HFF-Myc (cell line): Measurements from ENCODE around the gene FRY.
A peak's percentile ranks its signal among the peaks of the same experiment; 100 is the strongest.

ENCODE experiments used
- DNase-seq: peaks from one replicate; pipeline ENCODE4 v3.0.0-alpha.2; 2011; ENCODE audit warnings: low read depth; ENCODE audit errors: extremely low read depth
- H3K4me3 ChIP-seq: replicated peaks from 2 replicates; pipeline ENCODE4 v1.5.1; 2011; ENCODE audit warnings: low read depth, mild to moderate bottlenecking, control low read depth, low read length
- TF ChIP-seq, protein P1 (sequence below): IDR thresholded peaks from 2 replicates; pipeline ENCODE4 v1.5.1; 2012; ENCODE audit warnings: mild to moderate bottlenecking, low read depth, low read length, control low read depth; ENCODE audit errors: missing control alignments

FRY gene

DNA sequence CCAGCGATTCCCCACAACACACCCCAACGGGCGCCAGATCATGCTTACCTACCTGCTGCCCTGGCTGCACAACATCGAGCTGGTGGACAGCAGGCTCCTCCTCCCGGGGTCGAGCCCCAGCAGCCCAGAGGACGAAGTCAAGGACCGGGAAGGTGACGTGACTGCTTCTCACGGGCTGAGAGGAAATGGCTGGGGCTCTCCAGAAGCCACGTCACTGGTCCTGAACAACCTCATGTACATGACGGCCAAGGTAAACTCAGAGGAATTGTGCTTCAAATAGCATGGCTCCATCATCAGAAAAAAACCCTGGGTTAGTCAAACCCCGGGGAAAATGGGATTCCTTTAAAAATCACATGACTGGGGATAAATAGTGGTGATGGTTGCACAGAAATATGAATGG is 177.3 kb downstream of the FRY start:
- H3K4me3 ChIP-seq = no peak overlapping the region
- no peak for DNase-seq
- TF ChIP-seq, protein P1, sequence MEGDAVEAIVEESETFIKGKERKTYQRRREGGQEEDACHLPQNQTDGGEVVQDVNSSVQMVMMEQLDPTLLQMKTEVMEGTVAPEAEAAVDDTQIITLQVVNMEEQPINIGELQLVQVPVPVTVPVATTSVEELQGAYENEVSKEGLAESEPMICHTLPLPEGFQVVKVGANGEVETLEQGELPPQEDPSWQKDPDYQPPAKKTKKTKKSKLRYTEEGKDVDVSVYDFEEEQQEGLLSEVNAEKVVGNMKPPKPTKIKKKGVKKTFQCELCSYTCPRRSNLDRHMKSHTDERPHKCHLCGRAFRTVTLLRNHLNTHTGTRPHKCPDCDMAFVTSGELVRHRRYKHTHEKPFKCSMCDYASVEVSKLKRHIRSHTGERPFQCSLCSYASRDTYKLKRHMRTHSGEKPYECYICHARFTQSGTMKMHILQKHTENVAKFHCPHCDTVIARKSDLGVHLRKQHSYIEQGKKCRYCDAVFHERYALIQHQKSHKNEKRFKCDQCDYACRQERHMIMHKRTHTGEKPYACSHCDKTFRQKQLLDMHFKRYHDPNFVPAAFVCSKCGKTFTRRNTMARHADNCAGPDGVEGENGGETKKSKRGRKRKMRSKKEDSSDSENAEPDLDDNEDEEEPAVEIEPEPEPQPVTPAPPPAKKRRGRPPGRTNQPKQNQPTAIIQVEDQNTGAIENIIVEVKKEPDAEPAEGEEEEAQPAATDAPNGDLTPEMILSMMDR = no peak

DNA sequence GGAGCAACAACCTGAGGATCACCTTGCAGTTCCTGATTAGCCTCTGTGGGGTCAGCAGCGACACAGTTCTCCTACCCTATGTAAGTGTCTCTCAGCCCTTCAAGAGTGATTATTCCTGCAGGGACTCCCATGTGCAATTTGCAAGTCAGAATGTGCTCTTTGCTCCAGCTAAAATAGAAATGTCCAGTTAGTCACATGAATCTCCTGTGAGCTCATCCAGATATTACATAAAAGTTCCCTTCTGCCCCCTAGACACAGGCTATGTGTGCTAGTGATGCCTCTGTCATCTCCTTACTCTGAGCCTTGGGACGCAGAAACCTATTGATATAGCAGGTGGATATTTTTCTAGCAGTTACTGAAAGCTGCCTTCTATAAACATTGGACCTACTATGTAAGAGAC is 178.1 kb downstream of the FRY start:
- H3K4me3 ChIP-seq = no peak overlapping the region
- DNase-seq = no peak
- TF ChIP-seq, protein P1 = no peak

DNA sequence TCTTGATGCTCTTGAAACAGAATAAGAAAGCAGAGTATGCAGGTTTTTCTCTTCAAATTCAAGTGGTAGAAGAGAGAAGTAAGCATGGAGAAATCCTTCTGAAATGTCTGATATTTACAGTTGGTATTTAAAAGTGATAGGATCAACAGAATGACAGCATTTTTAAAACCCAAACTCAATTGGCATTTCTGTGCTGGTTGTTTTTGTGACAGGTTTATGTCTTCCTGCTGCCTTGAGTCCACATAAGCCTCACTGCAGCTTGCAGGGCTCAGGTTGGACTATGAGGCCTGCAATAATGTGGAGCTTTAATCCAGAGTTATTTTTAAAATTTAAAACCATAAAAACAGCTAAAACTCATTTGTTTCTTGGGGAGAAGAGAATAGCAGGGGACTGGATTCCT is 178.5 kb downstream of the FRY start:
- TF ChIP-seq, protein P1 = no peak
- H3K4me3 ChIP-seq = no peak overlapping the region
- DNase-seq = no peak

DNA sequence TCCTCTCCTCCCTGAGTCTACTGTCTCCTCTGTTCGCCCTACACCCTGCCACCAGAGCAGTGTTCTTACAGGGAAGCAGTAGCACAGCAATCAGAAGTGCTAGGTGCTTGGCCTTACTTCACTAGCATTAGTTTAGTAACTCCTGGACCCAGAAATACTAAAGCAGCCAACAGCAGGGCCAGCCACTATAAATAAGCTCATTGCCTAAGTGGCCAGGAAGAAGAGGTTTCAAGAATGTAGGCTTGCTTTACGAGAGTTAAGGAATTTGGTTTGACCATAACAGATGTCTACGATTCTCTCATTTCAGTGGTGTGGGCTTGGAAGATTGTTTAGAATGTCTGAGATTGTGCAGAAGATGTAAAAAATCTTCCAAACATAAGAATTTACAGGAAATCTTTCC is 180.2 kb downstream of the FRY start:
- DNase-seq = peak; percentile 95
- no peak overlapping the region for H3K4me3 ChIP-seq
- TF ChIP-seq, protein P1 = no peak

DNA sequence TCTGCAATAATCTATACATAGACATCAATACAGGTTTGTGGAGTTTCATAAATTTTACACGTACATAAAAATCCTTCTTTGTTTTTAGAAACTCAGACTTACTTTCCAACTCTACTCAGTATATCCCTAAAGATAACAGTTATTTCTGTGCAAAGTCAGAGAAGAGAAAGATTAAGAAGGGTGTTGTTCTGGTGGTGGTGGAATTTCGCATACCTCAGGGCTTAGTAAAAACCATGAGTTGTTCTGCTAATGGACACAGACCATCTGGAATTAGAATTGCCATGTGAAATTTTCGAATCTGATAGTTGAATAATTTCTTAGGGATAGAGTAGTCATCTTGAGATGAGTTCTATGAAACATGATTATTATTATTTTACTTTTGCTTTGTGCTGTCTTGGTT is 180.8 kb downstream of the FRY start:
- DNase-seq = peak; percentile 52
- H3K4me3 ChIP-seq = no peak overlapping the region
- TF ChIP-seq, protein P1 = no peak

DNA sequence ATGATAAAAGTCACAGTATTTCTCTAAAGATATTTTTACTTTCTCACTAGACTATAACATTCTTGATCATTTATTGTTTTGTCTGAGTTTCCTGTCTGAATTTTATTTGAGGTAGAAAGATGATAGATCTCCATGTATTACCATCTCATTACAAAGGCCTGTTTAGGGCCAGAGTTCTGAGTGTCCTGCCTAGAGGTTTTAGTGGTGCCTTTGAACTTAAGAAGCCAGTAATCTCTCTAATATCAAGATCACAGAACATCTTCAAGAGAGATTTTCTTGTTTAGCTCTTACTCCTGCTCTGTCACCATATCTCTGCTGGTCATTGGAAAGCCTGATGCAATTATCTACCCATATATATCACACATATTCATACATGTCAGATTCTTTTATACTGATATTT is 182.1 kb downstream of the FRY start:
- no peak overlapping the region for H3K4me3 ChIP-seq
- no peak for DNase-seq
- TF ChIP-seq, protein P1 = no peak

DNA sequence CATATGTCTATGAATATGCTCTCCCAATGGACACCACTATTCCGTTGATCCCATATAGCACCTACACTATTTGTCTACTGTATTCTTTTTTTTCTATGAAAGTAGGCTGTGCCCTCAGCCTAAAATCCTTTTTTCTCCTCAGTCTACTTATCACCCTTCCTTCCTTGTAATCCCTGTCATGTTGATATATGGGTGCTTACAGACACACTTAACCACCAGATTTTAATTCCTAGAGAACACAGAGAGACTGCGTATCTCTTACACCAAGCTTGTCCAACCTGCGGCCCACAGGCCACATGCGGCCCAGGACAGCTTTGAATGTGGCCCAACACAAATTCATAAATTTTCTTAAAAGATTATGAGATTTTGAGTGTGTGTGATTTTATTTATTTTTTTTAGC is 182.5 kb downstream of the FRY start:
- no peak overlapping the region for H3K4me3 ChIP-seq
- TF ChIP-seq, protein P1 = no peak
- no peak for DNase-seq
